ENCODE data around the gene PHF2. TPM values are rescaled to one million over a fixed set of nuclear protein-coding genes. Genes with fewer than 3 reads are reported as not detected.
"Not testable (repeated sequence)": the region's sequence is repeated elsewhere in the genome, so short reads cannot be mapped to it uniquely, and the experiment has no call there.

Gene PHF2
- total RNA-seq, 2 donors from 2014 or later = 32.4 to 32.9 TPM

DNA sequence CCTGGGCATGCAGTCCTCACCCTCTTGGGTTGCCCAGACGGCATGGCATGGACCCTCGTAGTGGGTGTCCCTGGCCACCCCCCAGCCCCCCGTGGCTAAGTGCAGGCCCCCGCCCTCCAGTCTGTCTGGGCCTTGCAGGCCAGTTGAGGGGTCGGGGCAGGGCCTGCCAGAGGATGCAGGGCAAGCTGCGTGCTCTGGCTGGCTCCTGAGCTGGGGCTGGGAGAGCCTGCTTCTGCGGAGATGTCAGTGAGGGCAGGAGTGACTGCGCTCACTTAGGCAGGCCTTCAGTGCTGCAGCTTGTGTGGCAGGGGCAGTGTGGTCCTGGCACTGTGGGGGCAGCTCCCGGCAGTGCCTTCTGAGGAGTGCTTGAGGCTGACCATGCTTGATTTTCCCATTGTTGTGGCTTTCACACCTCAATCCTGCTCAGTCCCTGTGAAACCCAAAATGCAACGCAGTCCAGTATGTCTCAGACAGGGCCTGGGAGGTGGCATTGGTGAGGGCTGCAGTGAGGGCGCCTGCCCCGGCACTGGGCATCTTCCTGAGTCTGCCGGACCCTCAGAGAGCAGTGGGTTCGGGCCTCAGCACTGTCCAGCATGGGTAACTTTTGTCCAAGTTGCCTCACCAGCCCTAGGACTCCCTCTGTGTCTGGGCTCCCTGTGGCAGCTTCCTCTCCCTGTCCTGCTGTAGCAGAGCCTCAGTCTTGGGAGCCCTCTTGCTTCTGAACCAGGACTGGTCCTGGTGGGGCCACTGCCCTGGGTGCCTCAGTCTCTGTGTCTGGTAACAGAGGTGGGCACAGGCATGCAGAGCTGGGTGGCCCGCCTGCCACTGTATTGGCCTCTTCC lies 93.0 kb downstream of the PHF2 start:
- no peak for TF ChIP-seq CTCF (IDR thresholded peaks at IDR 0.05)
- no peak for TF ChIP-seq POLR2A (IDR thresholded peaks at IDR 0.05)
- Histone ChIP-seq H3K4me3 (no peak overlapping the region), H3K9me3 (no peaks in the 10 kb centered on the region), H3K4me1 (replicated peaks) (no peaks in the 10 kb centered on the region), H3K36me3 (peaks cover 0 to 5% of the 10 kb centered on the region in 2 donors), H3K27me3 (replicated peaks; ENCODE audit: insufficient read depth) (no peaks in the 10 kb centered on the region), H3K27ac (no peak overlapping the region)
- intact Hi-C loops (cut with DNase I) = no loop called here
- no peak for DNase-seq (ENCODE audit: low spot score)
- WGBS = 89% methylated on average over 12 of the region's 15 CpGs

DNA sequence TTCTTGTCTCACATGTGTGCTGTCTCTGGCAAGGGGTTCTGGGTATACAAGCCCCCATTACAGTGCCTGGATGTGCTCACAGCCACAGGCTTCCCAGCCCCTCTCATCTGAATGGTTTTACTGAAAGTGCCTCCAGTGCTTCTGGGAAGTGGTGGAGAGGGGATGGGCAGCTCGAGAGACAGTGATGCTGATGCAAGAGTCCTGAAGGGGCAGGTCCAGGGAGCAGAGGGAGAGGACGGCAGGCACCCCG lies 93.5 kb downstream of the PHF2 start:
- 60% methylated on average over 3 of the region's 3 CpGs for WGBS

DNA sequence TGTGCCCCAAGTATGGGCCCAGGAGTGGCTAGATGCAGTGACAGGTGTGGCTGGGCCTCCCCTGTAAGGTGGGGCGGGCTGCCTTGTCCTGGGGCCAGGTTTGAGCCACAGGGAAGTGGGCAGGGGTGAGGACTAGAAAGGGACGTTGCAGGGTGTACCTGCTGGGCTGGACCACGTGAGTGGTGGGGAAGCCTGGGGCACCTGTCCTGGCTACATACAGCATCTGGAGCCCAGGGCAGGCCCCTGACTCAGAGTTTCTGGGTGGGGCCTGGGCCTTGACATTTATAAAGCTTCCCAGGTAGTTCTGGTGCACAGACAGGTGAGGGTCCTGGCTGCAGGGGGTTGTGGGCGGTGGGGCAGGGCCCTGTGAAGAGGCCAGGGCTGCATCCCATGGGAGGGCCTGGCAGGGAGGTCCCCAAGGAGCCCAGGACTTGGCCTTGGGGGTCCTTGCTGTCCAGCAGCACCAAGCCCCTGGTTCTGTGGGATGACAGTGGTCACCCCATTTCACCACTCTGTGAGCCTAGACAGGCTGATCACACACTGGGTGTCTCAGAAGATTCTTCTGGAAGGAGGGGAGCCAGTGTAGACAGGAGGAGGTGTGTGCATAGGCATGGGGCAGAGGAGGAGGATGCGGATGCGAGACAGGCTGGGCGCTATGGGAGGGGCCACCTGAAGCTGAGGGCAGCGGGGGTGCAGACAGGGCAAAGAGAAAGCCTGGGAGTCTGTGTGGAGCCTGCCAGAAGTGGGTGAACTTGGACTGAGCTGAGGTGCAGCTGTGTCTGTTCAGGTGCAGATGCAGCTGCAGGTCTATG lies 94.0 kb downstream of the PHF2 start:
- H3K9me3 ChIP-seq = no peaks in the 10 kb centered on the region
- no peak for DNase-seq (ENCODE audit: low spot score)
- H3K36me3 ChIP-seq = peaks cover 0 to 4% of the 10 kb centered on the region in 2 donors
- no peaks in the 10 kb centered on the region for H3K27me3 ChIP-seq (replicated peaks; ENCODE audit: insufficient read depth)
- no peaks in the 10 kb centered on the region for H3K4me1 ChIP-seq (replicated peaks)
- H3K27ac ChIP-seq = no peak overlapping the region
- no peak for TF ChIP-seq POLR2A (IDR thresholded peaks at IDR 0.05)
- no peak for TF ChIP-seq CTCF (IDR thresholded peaks at IDR 0.05)
- TF ChIP-seq POLR2AphosphoS5 (IDR thresholded peaks at IDR 0.05) = no peak
- H3K4me3 ChIP-seq = no peak overlapping the region
- WGBS = 82% methylated on average over 8 of the region's 8 CpGs
- intact Hi-C loops (cut with DNase I) = no loop called here

More for the DNA sequence above, 93.5 kb downstream of the PHF2 start:
- TF ChIP-seq POLR2A (IDR thresholded peaks at IDR 0.05) (no peak), POLR2AphosphoS5 (IDR thresholded peaks at IDR 0.05) (no peak), CTCF (IDR thresholded peaks at IDR 0.05) (no peak)
- intact Hi-C loops (cut with DNase I) = no loop called here
- Histone ChIP-seq H3K27ac (no peak overlapping the region), H3K9me3 (no peaks in the 10 kb centered on the region), H3K36me3 (peaks cover 0 to 5% of the 10 kb centered on the region in 2 donors), H3K4me3 (no peak overlapping the region), H3K27me3 (replicated peaks; ENCODE audit: insufficient read depth) (no peaks in the 10 kb centered on the region), H3K4me1 (replicated peaks) (no peaks in the 10 kb centered on the region)
- DNase-seq (ENCODE audit: low spot score) = no peak

DNA sequence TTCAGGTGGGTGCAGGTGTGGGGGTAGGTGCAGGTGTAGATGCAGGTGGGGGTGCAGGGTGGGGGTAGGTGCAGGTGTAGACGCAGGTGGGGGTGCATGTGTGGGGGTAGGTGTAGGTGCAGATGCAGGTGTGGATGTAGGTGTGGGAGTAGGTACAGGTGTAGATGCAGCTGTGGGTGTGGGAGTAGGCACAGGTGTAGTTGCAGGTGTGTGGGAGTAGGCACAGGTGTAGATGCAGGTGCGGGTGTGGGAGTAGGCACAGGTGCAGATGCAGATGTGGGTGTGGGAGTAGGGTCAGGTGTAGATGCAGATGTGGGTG lies 94.6 kb downstream of the PHF2 start:
- no peak for DNase-seq (ENCODE audit: low spot score)
- H3K27me3 ChIP-seq (replicated peaks; ENCODE audit: insufficient read depth) = no peaks in the 10 kb centered on the region
- no peaks in the 10 kb centered on the region for H3K9me3 ChIP-seq
- no peak overlapping the region for H3K27ac ChIP-seq
- WGBS = 91% methylated on average over 2 of the region's 2 CpGs
- H3K4me3 ChIP-seq = no peak overlapping the region
- H3K36me3 ChIP-seq = no peaks in the 10 kb centered on the region
- TF ChIP-seq POLR2AphosphoS5 (IDR thresholded peaks at IDR 0.05) (no peak), CTCF (IDR thresholded peaks at IDR 0.05) (no peak), POLR2A (IDR thresholded peaks at IDR 0.05) (no peak)
- H3K4me1 ChIP-seq (replicated peaks) = no peaks in the 10 kb centered on the region
- intact Hi-C loops (cut with DNase I) = no loop called here

- WGBS = 92% methylated on average over 2 of the region's 2 CpGs
- H3K4me3 ChIP-seq; H3K36me3 ChIP-seq; intact Hi-C loops (cut with DNase I); H3K4me1 ChIP-seq (replicated peaks); DNase-seq (ENCODE audit: low spot score); H3K27me3 ChIP-seq (replicated peaks; ENCODE audit: insufficient read depth); H3K9me3 ChIP-seq; H3K27ac ChIP-seq: not testable (repeated sequence)
Measured at GRCh38 chr9:93672330-93673020, 96.1 kb downstream of the PHF2 start.
